SK-N-SH treated with all-trans-retinoic acid at 6 μM for 48 hours (cell line): ENCODE data around the gene ABCA12.

Experiments used
- ATAC-seq: fragments of 200-7000 bp; cut with Tn5 transposase; 3 replicates; pipeline ENCODE4 v1.9.1; 2020; ENCODE audit warnings: mild to moderate bottlenecking, moderate library complexity
- ARNTL ChIP-seq: fragments of 450-650 bp; formaldehyde crosslinking; IDR thresholded peaks from 2 replicates; pipeline ENCODE4 v1.5.0; 2020; ENCODE audit warnings: low read depth, mild to moderate bottlenecking, moderate library complexity, borderline replicate concordance
- BACH2 ChIP-seq: fragments of 250-450 bp; sonication (Bioruptor Pico); IDR thresholded peaks from 2 replicates; pipeline ENCODE4 v1.9.0; 2021; ENCODE audit warnings: mild to moderate bottlenecking, borderline replicate concordance
- CREB5 ChIP-seq: fragments of 250-450 bp; sonication (Bioruptor Pico); IDR thresholded peaks from 2 replicates; pipeline ENCODE4 v1.5.1; 2020; ENCODE audit warnings: low read depth, mild to moderate bottlenecking, moderate library complexity
- CSDC2 ChIP-seq: fragments of 250-450 bp; sonication (Bioruptor Pico); IDR thresholded peaks from 2 replicates; pipeline ENCODE4 v1.5.0; 2020; ENCODE audit warnings: mild to moderate bottlenecking, moderate library complexity
- CSRNP3 ChIP-seq: fragments of 250-450 bp; sonication (Bioruptor Pico); IDR thresholded peaks from 2 replicates; pipeline ENCODE4 v1.5.1; 2021; ENCODE audit warnings: mild to moderate bottlenecking, moderate library complexity
- ESRRG ChIP-seq: fragments of 250-450 bp; sonication (Bioruptor Pico); IDR thresholded peaks from 2 replicates; pipeline ENCODE4 v1.6.1; 2021; ENCODE audit warnings: mild to moderate bottlenecking
- GLIS3 ChIP-seq: fragments of 250-450 bp; sonication (Bioruptor Pico); IDR thresholded peaks from 2 replicates; pipeline ENCODE4 v1.5.0; 2020; ENCODE audit warnings: mild to moderate bottlenecking, moderate library complexity
- ISL1 ChIP-seq: fragments of 250-450 bp; sonication (Bioruptor Pico); IDR thresholded peaks from 2 replicates; pipeline ENCODE4 v2.1.2; 2022; ENCODE audit warnings: mild to moderate bottlenecking, moderate library complexity
- OSR1 ChIP-seq: fragments of 250-450 bp; sonication (Bioruptor Pico); IDR thresholded peaks from 2 replicates; pipeline ENCODE4 v1.8.0; 2022; ENCODE audit warnings: moderate library complexity, mild to moderate bottlenecking, inconsistent platforms
- PATZ1 ChIP-seq: fragments of 250-450 bp; sonication (Bioruptor Pico); IDR thresholded peaks from 2 replicates; pipeline ENCODE4 v1.8.0; 2020; ENCODE audit warnings: mild to moderate bottlenecking, moderate library complexity, borderline replicate concordance
- POU6F1 ChIP-seq: fragments of 250-450 bp; sonication (Bioruptor Pico); IDR thresholded peaks from 2 replicates; pipeline ENCODE4 v1.8.0; 2021; ENCODE audit warnings: low read depth, mild to moderate bottlenecking, moderate library complexity, borderline replicate concordance
- PPARA ChIP-seq: fragments of 250-450 bp; sonication (Bioruptor Pico); IDR thresholded peaks from 2 replicates; pipeline ENCODE4 v1.5.0; 2020; ENCODE audit warnings: mild to moderate bottlenecking, borderline replicate concordance
- RARB ChIP-seq: fragments of 250-450 bp; sonication (Bioruptor Pico); IDR thresholded peaks from 2 replicates; pipeline ENCODE4 v1.8.0; 2021; ENCODE audit warnings: mild to moderate bottlenecking, moderate library complexity
- SNAI2 ChIP-seq: fragments of 250-450 bp; sonication (Bioruptor Pico); IDR thresholded peaks from 2 replicates; pipeline ENCODE4 v1.5.0; 2020; ENCODE audit warnings: mild to moderate bottlenecking, moderate library complexity
- TCF4 ChIP-seq: fragments of 250-450 bp; sonication (Bioruptor Pico); IDR thresholded peaks from 2 replicates; pipeline ENCODE4 v1.8.0; 2021; ENCODE audit warnings: mild to moderate bottlenecking, moderate library complexity, borderline replicate concordance
- TOX ChIP-seq: fragments of 250-450 bp; sonication (Bioruptor Pico); IDR thresholded peaks from 2 replicates; pipeline ENCODE4 v1.8.0; 2021; ENCODE audit warnings: mild to moderate bottlenecking, moderate library complexity, borderline replicate concordance
- TSHZ2 ChIP-seq: fragments of 250-450 bp; sonication (Bioruptor Pico); IDR thresholded peaks from 2 replicates; pipeline ENCODE4 v1.5.0; 2020; ENCODE audit warnings: mild to moderate bottlenecking, moderate library complexity
- ZC3H10 ChIP-seq: fragments of 250-450 bp; sonication (Bioruptor Pico); IDR thresholded peaks from 2 replicates; pipeline ENCODE4 v1.5.1; 2021; ENCODE audit warnings: mild to moderate bottlenecking, moderate library complexity
- ZFP3 ChIP-seq: fragments of 250-450 bp; sonication (Bioruptor Pico); IDR thresholded peaks from 2 replicates; pipeline ENCODE4 v1.5.0; 2020; ENCODE audit warnings: mild to moderate bottlenecking, moderate library complexity
- ZFP30 ChIP-seq: fragments of 450-650 bp; formaldehyde crosslinking; IDR thresholded peaks from 2 replicates; pipeline ENCODE4 v1.5.0; 2022; ENCODE audit warnings: mild to moderate bottlenecking, moderate library complexity
- ZNF565 ChIP-seq: fragments of 450-650 bp; formaldehyde crosslinking; conservative IDR thresholded peaks from 2 replicates; pipeline ENCODE4 v1.5.0; 2020; ENCODE audit warnings: low read depth, mild to moderate bottlenecking, moderate library complexity
- ZNF70 ChIP-seq: fragments of 450-650 bp; formaldehyde crosslinking; IDR thresholded peaks from 2 replicates; pipeline ENCODE4 v1.5.0; 2020; ENCODE audit warnings: mild to moderate bottlenecking, moderate library complexity
- ZNF8 ChIP-seq: fragments of 450-650 bp; formaldehyde crosslinking; IDR thresholded peaks from 2 replicates; pipeline ENCODE4 v1.5.0; 2020; ENCODE audit warnings: mild to moderate bottlenecking, moderate library complexity

The ABCA12 gene

GRCh38 chr2:215160081-215160480 lies 21.7 kb upstream of the ABCA12 start:
- TF ChIP-seq ZNF8 (no peak), BACH2 (CRISPR knock-in tag) (no peak), PATZ1 (no peak), ARNTL (CRISPR knock-in tag) (no peak), ZC3H10 (CRISPR knock-in tag) (no peak), TSHZ2 (no peak), TCF4 (CRISPR knock-in tag) (no peak), RARB (CRISPR knock-in tag) (no peak), POU6F1 (CRISPR knock-in tag) (no peak), ZNF565 (no peak), OSR1 (CRISPR knock-in tag) (no peak), TOX (CRISPR knock-in tag) (no peak), CSRNP3 (no peak), CREB5 (CRISPR knock-in tag) (no peak), CSDC2 (no peak), ZFP30 (CRISPR knock-in tag) (no peak), SNAI2 (CRISPR knock-in tag) (no peak), ISL1 (no peak), GLIS3 (CRISPR knock-in tag) (no peak), ZNF70 (CRISPR knock-in tag) (no peak)
- ATAC-seq, result no peak

GRCh38 chr2:215156453-215156852 lies 18.0 kb upstream of the ABCA12 start:
- TF ChIP-seq OSR1 (CRISPR knock-in tag) (no peak), ESRRG (CRISPR knock-in tag) (no peak), ZNF565 (no peak), ZC3H10 (CRISPR knock-in tag) (no peak), CSDC2 (no peak), CREB5 (CRISPR knock-in tag) (no peak), ZNF70 (CRISPR knock-in tag) (no peak), PPARA (no peak), SNAI2 (CRISPR knock-in tag) (no peak), TCF4 (CRISPR knock-in tag) (no peak), BACH2 (CRISPR knock-in tag) (no peak), ISL1 (no peak), RARB (CRISPR knock-in tag) (no peak), GLIS3 (CRISPR knock-in tag) (no peak), ARNTL (CRISPR knock-in tag) (no peak), ZFP3 (CRISPR knock-in tag) (no peak), ZFP30 (CRISPR knock-in tag) (no peak)
- ATAC-seq, result no peak
